HG03095 (cell line): ENCODE measurements around the gene PKN2.

Experiments
- ATAC-seq: cut with Tn5 transposase; IDR thresholded peaks from one replicate; pipeline ENCODE4 v1.9.1; 2021; ENCODE audit warnings: moderate library complexity; ENCODE audit not compliant: unreplicated experiment

PKN2 gene

GRCh38 chr1:88731475-88732269 is 47.6 kb downstream of the PKN2 start:
- no peak for ATAC-seq

GRCh38 chr1:88735382-88735781 is 51.3 kb downstream of the PKN2 start:
- no peak for ATAC-seq

GRCh38 chr1:88735909-88736308 is 51.8 kb downstream of the PKN2 start:
- no peak for ATAC-seq

GRCh38 chr1:88736633-88737248 is 52.7 kb downstream of the PKN2 start:
- ATAC-seq = no peak

- no peak for ATAC-seq
Observed at GRCh38 chr1:88737338-88737927, 53.4 kb downstream of the PKN2 start.

GRCh38 chr1:88740784-88741183 is 56.7 kb downstream of the PKN2 start:
- ATAC-seq = no peak

GRCh38 chr1:88741413-88741812 is 57.3 kb downstream of the PKN2 start:
- no peak for ATAC-seq

- ATAC-seq = no peak
Observed at GRCh38 chr1:88742531-88742930, 58.5 kb downstream of the PKN2 start.

- ATAC-seq = no peak
Observed at GRCh38 chr1:88744142-88744541, 60.1 kb downstream of the PKN2 start.

- ATAC-seq = no peak
Observed at GRCh38 chr1:88746916-88747315, 62.8 kb downstream of the PKN2 start.

GRCh38 chr1:88751714-88752113 is 67.6 kb downstream of the PKN2 start:
- no peak for ATAC-seq

- ATAC-seq = no peak
Observed at GRCh38 chr1:88753506-88753905, 69.4 kb downstream of the PKN2 start.

- ATAC-seq = no peak
Observed at GRCh38 chr1:88763649-88764406, 79.8 kb downstream of the PKN2 start.

GRCh38 chr1:88768187-88768586 is 84.1 kb downstream of the PKN2 start:
- ATAC-seq = no peak

GRCh38 chr1:88768816-88769215 is 84.7 kb downstream of the PKN2 start:
- no peak for ATAC-seq

- no peak for ATAC-seq
Observed at GRCh38 chr1:88773540-88774150, 89.6 kb downstream of the PKN2 start.

GRCh38 chr1:88774151-88774556 is 90.1 kb downstream of the PKN2 start:
- no peak for ATAC-seq

GRCh38 chr1:88777604-88778149 is 93.6 kb downstream of the PKN2 start:
- no peak for ATAC-seq

GRCh38 chr1:88779880-88780279 is 95.8 kb downstream of the PKN2 start:
- ATAC-seq = no peak

GRCh38 chr1:88780485-88780884 is 96.4 kb downstream of the PKN2 start:
- ATAC-seq = no peak

GRCh38 chr1:88783145-88783544 is 99.1 kb downstream of the PKN2 start:
- no peak for ATAC-seq
